Loucy (cell line): Measurements from ENCODE around the gene LDLRAD4.

Experiments
- EZH2phosphoT487 ChIP-seq: fragments of 200-600 bp; IDR thresholded peaks from 2 replicates; pipeline ENCODE4 v1.6.1; 2018; ENCODE audit warnings: antibody characterized with exemption, mild to moderate bottlenecking, moderate library complexity, borderline replicate concordance
- TF ChIP-seq, protein P1 (sequence below): fragments of 200-600 bp; sonication (generic); conservative IDR thresholded peaks from 2 replicates; pipeline ENCODE4 v1.5.1; 2014; ENCODE audit warnings: mild to moderate bottlenecking, antibody characterized with exemption, low read length

DNA sequence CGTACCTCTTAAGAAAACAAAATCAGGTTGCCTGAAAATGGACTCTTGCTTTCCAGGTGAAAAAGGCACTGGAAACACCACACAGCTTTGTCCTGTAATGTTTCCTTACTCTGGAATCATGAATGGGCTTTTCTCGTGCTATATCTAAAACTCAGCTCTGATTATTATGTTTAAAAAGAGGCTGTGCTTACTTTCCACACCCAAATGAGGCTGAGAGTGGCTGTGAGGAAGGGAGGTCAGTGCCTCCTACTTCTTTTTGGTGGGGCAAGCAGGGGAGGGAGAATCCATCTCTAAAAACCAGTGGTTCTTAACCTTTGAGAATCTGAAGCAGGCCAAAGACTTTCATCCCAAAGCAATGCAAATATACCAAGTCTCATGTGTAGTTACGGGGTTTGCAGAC lies 359.2 kb downstream of the LDLRAD4 start:
- TF ChIP-seq, protein P1, sequence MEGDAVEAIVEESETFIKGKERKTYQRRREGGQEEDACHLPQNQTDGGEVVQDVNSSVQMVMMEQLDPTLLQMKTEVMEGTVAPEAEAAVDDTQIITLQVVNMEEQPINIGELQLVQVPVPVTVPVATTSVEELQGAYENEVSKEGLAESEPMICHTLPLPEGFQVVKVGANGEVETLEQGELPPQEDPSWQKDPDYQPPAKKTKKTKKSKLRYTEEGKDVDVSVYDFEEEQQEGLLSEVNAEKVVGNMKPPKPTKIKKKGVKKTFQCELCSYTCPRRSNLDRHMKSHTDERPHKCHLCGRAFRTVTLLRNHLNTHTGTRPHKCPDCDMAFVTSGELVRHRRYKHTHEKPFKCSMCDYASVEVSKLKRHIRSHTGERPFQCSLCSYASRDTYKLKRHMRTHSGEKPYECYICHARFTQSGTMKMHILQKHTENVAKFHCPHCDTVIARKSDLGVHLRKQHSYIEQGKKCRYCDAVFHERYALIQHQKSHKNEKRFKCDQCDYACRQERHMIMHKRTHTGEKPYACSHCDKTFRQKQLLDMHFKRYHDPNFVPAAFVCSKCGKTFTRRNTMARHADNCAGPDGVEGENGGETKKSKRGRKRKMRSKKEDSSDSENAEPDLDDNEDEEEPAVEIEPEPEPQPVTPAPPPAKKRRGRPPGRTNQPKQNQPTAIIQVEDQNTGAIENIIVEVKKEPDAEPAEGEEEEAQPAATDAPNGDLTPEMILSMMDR = no peak
- no peak for TF ChIP-seq EZH2phosphoT487
